GM18909 (cell line): ENCODE results near the gene PUS1.
"Not testable (repeated sequence)": the region's sequence is repeated elsewhere in the genome, so short reads cannot be mapped to it uniquely, and the experiment has no call there.

Experiments
- ATAC-seq: cut with Tn5 transposase; IDR thresholded peaks from one replicate; pipeline ENCODE4 v1.9.1; 2021; ENCODE audit warnings: mild to moderate bottlenecking; ENCODE audit not compliant: unreplicated experiment, poor library complexity

PUS1 gene

DNA sequence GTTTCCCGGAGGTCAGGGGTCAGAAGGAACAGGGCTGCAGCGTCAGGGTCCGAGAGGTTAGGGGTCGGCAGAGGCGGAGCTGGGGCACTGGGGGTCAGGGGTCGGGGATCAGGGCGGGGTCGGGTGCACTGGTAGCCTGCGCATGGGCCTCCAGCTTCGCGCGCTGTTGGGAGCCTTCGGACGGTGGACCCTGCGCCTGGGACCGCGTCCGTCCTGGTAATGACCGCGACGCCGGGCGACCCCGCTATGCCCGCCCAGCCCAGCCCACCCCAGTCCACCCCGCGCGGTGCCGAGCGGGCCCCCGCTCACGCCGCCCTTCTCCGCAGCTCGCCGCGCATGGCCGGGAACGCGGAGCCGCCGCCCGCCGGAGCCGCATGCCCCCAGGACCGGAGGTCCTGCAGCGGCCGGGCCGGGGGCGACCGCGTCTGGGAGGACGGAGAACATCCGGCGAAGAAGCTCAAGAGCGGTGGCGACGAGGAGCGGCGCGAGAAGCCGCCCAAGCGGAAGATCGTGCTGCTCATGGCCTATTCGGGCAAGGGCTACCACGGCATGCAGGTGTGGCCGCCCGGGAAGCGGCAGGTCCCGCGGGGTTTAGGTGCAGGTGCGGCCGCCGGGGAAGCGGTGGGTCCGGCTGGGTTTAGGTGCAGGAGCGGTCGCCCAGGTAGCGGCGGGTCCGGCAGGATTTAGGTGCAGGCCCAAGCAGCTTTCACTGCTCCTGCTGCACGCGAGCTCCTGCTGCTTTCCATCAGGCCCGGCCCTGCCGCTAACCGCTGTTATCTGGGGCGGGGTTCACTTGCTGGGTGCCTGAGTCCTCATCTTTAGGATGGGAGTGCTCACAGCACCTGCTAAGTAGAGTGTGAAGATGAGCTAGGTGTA, 743 bp downstream of the PUS1 start:
- peak; percentile 26 for ATAC-seq

DNA sequence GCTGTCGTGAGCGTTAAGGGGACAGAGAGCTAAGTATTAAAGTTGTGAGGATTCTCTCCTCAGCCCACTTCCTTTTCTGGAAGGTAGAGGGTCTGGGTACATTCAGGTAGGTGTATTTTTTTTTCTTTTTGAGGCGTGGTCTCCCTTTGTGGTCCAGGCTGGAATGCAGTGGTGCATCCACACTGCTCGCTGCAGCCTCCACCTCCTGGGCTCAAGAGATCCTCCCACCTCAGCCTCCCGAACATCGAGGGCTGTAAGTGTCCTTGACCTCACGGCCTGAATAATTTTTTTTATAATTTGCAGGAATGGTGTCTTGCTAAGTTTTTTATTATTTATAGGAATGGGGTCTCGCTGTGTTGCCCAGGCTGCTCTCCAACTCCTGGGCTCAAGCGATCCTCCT, 1.4 kb downstream of the PUS1 start:
- no peak for ATAC-seq

DNA sequence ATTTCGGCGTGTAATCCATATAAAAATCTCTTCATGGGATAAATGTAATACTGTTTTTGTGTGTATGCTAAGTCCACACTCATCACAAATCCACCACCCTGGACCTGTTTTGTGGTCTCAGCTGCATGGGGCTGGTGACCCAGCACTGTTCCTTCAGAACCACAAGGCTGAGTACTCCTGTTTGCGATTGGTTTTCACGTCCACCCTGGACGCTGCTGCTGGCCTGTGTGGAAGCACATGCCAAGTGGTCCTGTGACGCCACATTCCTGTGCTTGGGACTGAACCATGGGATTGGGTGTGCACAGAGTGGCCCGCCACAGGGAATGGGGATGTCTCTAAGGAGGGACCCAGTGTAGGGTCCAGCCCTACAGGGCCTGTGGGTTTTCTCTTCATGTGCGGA, 4.3 kb downstream of the PUS1 start:
- no peak for ATAC-seq

DNA sequence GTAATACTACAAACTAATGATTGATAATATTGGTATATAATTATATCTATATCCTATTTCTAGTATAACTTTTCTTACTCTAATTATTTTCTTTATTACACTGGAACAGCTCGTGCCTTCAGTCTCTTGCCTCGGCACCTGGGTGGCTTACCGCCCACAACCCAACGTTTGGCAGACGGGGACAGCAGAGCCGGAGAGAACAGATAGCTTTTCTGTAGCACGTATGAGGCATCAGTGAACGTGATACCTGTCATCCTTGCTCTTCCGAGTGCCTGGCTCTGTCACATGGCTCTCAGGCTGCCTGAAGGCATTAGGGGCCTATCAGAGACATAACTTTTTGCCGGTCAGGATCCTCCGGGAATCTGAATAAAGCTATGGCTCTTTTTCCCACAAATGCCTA, 5.5 kb downstream of the PUS1 start:
- no peak for ATAC-seq

DNA sequence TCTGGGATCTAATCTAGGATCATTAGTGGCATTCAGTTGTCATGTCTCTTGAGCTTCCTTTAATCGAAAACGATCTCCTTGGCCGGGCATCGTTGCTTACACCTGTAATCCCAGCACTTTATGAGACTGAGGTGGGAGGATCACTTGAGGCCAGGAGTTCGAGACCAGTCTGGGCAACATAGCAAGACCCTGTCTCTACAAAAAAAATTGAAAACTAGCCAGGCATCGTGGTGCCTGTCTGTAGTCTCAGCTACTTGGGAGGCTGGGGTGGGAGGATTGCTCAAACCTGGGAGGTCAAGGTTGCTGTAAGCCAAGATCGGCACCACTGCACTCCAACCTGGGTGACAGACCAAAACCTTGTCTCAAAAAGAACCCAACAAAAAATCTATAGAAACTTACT, 9.0 kb downstream of the PUS1 start:
- ATAC-seq, result no peak

DNA sequence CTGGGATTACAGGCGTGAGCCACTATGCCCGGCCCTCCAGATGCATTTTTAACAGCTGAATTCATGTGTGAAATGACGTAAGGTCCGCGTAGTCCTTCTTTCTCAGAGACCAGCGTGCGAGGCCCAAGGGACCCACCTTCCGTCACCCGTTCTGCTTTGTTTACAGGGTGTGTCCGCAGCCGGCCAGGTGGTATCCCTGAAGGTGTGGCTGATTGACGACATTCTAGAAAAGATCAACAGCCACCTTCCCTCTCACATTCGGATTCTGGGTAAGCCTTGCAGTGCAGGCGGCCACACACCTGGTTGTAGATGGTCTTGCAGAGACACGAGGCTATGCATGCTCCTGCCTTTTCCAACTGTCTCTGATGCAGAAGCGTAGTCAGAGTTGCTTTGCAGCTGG, 9.9 kb downstream of the PUS1 start:
- no peak for ATAC-seq

DNA sequence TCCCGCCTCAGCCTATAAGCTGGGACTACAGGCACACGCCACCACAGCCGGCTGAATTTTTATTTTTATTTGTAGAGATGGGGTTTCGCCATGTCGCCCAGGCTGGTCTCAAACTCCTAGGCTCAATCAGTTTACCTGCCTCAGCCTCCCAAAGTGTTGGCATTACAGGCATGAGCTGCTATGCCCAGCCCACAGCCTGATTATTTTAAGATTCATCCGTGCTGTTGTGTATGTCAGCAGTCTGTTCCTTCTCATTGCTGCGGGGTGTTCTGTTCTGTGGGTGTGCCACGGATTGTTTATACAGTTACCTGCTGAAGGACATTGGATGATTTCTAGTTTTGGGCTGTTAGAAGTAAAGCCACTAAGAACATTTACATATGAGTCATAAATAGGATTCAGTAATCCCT, 11.1 kb downstream of the PUS1 start:
- no peak for ATAC-seq

DNA sequence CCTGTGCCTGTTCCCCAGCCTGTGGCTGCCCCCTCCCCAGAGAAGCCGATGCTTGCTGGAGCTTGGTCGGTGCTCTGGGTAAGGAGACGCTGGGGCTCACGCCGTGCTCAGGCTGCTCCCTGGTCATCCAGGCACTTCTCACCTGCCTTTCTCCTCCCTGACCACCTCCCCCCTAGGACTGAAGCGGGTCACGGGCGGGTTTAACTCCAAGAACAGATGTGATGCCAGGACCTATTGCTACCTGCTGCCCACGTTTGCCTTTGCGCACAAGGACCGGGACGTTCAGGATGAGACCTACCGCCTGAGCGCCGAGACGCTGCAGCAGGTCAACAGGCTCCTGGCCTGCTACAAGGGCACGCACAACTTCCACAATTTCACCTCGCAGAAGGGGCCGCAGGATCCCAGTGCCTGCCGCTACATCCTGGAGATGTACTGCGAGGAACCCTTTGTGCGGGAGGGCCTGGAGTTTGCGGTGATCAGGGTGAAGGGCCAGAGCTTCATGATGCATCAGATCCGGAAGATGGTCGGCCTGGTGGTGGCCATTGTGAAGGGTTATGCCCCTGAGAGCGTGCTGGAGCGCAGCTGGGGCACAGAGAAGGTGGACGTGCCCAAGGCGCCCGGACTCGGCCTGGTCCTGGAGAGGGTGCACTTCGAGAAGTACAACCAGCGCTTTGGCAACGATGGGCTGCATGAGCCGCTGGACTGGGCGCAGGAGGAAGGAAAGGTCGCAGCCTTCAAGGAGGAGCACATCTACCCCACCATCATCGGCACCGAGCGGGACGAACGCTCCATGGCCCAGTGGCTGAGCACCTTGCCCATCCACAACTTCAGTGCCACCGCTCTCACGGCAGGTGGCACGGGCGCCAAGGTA, 12.3 kb downstream of the PUS1 start:
- ATAC-seq, result no peak

DNA sequence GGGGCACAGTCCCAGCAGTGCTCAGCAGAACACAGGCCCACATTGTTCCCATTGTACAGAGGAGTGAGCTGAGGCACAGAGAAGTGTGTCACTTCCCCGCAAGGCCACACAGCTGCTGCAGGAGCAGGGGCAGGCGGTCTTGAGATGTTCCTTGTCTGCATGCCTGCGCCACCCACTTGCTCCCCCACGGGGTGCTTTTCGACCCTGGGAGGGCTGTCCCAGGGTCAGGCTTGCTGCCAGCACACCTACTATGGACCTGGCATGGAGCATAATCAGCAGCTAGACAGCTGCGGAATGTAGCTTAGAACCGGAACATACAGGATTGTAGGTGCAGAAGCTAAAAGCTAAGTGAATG, 12.9 kb downstream of the PUS1 start:
- no peak for ATAC-seq

DNA sequence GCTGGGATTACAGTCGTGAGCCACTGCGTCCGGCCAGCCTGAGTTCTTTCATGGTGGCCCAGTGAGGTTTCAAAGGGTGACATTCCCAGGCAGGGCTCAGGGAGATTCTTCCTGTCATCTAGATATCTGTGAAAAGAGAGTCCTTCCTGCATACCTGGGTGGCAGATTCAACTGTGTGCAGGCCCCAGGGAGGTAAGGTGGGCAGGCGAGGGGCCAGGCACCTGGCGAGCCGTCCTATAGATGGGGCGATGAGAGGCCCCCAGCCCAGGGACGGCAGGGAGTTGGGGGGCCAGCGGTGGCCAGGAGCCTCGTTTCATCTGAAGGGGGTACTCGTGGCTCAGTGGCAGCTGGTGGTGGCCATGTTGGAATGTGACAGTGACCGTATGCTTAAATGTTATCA, 13.6 kb downstream of the PUS1 start:
- ATAC-seq, result no peak

DNA sequence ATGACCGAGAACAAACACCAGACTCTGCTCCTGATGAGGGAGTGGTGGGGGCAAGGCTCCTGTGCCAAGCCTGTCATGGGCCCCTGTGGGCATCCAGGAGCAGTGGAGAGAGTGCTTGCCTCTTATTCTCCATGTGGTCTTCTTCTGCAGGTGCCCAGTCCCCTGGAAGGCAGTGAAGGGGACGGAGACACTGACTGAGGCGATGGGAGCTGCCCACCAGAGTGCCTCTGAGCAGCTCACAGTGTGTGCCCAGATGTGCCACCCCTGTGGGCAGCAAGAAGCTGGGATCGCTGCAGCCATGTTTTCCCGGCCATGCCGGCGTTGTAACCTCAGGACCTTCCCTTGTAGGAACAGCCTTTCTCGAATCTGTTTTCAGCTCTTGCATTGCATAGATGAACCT, 14.3 kb downstream of the PUS1 start:
- no peak for ATAC-seq

DNA sequence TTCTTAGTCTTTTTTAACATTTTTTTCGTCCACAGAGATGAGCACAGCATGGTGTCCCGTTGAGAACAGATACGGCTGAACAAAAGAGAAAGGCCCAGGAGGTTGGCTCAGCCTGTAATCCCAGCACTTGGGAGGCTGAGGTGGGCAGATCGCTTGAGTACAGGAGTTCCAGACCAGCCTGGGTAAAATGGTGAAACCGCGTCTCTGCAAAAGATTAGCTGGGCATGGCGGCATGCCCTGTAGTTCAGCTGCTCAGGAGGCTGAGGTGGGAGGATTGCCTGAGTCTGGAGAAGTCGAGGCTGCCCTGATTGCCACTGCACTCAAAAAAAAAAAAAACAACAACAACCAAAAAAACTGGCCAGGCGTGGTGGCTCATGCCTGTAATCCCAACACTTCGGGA, 14.8 kb downstream of the PUS1 start:
- no peak for ATAC-seq

DNA sequence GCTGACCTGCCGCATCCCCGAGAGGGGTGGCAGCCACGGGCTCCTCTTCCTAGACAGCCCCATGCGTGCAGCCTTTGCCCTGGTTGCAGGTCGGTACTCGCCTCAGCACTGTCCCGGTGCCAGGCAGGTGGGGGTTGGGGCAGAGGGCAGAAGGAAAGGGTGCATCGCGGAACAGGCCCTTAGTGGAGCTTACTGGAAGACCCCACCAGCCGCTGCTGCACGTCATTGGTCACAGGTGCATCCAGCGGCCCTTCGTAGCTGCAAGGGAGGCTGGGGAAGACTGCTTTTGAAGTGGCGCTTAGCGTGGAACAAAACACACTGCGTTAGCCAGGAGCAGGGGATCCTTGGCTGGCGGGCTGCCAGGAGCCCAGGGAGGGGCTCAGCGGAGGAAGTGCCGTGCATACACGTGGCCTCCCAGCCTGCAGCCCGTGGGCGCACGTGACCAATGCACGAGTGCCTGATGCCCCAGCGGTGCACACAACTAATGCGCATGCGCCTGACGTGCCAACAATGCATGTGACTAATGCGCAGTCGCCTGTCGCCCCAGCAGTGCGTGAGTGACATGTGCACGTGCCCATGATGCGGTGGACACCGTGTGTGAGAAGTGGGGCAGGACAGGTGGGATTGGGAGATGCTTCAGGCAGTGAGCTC, 15.7 kb downstream of the PUS1 start:
- ATAC-seq, result no peak

DNA sequence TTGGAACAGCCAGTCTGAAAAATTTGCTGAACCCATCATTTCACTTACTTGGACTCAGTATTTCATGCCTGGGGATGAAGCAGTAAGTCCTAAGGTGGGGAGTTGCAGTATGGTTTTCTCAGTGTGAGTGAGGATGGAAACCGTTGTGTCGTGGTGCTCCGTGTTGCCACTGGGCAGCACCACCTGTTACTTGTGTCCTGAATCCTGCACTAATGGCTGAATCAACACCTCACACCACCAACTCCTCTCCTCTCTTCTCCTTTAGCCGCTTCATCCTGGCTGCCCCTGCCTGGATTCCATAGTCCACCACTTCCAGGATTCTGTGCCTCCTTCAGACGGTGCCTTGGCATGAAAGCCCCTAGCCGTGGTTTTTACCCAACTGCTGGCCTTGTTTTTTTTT, 17.7 kb downstream of the PUS1 start:
- no peak for ATAC-seq

DNA sequence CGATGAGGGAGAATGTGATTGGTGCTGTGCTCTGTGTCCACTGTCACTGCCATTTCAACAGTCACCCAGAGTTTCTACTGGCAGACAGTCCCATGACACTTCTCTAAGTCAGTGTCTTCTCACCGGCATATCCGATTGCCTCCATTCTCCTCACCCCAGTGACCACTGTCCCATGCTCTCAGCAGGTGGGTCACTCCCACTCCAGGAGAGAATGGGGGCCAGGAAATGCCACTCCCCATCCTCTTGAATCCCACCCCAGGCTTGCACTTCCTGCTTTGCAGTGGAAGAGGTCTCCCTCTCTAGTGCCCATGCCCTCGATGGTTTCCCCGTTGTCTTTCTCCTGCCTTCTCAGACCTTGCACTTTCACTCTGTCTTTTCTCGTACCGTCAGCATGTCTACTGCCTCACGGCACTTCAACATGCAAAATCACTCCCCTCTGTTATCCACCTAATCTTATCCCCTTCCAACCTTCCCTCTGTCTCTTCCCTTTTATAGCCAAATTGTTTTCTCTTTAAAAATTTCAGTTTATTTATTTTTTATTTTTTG, 18.5 kb downstream of the PUS1 start:
- no peak for ATAC-seq

DNA sequence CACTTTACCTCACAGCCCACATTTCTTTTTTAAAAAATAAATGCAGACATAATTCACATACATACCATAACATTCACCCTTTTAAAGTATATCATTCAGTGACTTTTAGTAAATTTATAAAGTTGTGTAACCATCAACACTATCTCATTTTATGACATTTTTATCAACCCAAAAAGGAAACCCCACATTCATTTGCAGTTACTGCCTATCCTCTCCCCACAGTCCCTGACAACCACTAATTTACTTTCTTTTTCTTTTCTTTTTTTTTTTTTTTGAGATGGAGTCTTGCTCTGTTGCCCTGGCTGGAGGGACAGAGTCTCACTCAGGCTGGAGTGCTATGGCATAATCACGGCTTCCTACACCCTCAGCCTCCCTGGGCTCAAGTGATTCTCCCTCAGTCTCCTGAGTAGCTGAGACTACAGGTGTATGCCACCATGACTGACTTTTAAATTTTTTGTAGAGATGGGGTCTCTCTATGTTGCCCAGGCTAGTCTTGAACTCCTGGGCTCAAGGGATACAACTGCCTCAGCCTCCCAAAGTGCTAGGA, 19.2 kb downstream of the PUS1 start:
- no peak for ATAC-seq

DNA sequence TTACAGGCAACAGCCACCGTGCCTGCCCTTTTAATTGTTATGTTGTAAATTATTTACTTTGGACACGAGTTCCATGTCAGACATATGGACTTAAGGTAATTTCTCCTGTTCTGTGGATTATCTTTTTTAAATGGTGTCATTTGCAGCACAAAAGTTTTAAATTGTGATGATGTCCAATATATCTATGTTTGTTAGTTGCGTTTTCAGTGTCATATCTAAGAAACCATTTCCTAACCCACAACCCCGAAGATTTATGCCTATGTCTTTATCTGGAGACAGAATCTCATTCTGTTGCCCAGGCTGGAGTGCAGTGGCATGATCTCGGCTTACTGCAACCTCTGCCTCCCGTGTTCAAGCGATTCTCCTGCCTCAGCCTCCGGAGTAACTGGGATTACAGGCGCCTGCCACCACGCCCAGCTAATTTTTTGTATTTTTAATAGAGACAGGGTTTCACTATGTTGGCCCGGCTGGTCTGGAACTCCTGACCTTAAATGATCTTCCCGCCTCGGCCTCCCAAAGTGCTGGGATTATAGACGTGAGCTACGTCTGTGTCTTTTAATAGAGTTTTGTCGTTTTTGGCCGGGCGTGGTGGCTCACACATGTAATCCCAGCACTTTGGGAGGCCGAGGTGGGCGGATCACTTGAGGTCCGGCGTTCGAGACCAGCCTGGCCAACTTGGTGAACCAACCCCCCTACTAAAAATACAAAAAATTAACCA, 19.8 kb downstream of the PUS1 start:
- not testable (repeated sequence) for ATAC-seq

DNA sequence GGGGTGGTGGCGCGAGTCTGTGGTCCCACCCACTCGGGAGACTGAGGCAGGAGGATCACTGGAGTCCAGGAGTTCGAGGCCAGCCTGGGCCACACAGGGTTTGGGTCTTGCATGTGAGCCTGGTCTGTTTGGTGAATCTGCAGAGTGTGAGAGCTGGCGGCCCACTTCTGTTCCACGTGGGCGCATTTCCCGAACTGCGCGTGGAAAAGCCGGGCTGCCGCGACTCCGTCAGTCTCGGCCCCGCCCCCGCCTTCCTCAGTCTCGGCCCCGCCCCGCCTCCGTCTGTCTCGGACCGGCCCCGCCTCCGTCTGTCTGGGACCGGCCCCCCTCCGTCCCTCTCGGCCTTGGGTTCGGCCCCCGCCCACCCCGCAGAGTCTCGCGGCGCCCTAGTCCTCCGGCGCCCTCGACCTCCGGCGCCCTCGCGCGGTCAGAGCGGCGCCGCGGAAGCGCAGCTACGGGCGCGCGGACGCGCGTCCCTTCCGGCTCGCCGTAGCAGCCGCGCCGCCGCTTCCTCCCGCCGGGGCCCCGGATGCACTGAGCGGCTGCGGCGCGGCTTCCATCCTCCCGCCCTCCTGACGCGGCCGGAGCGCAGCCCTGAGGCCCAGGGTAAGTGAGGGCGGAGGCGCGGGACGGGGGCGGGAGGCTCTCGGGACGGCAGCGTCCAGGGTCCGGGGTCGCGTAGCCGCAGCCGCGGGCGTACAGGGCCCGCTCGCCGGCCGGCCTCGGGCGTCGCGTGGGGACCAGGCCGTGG, 20.5 kb downstream of the PUS1 start, which contains the start of gene EP400:
TSS of gene EP400 (plus strand) at position 512 of the 751 bp plus-strand sequence. CDS start 10,678 bp downstream, outside the sequence.
- ATAC-seq, result peak; percentile 90
